ENCODE data around the gene AP1AR. TPM values are rescaled to one million over a fixed set of nuclear protein-coding genes. Genes with fewer than 3 reads are reported as not detected.

The AP1AR gene
- total and polyA plus RNA-seq, 2 of the 4 experiments (the other 2 are of a cell fraction): 4.0 to 4.7 TPM

- TF ChIP-seq MAFK (IDR thresholded peaks at IDR 0.05; ENCODE audit: low read depth, low read length) (no peak), RAD21 (IDR thresholded peaks at IDR 0.05; ENCODE audit: low read length) (peak; percentile 32; the same call in 1 of the 2 replicates)
These were observed 17.0 kb upstream of the AP1AR start (continued) for GRCh38 chr4:112214390-112215264.

GRCh38 chr4:112219826-112220366, 11.7 kb upstream of the AP1AR start:
- H2BK20ac ChIP-seq (ENCODE audit: low read depth, low read length): no peak overlapping the region
- no peak overlapping the region for H3K56ac ChIP-seq (ENCODE audit: extremely low read depth, insufficient read depth, low read length)
- no peak overlapping the region for H2AK9ac ChIP-seq (replicated peaks; ENCODE audit: low read depth, low read length, poor library complexity)
- H4K20me1 ChIP-seq (ENCODE audit: insufficient read depth, low read length): no peaks in the 10 kb centered on the region
- H2BK5ac ChIP-seq (ENCODE audit: low read depth, low read length, poor library complexity, severe bottlenecking): no peak overlapping the region
- H3K4me1 ChIP-seq (ENCODE audit: control insufficient read depth, insufficient read depth, low read length): no peaks in the 10 kb centered on the region
- intact Hi-C loops (cut with micrococcal nuclease) (no loop called here), in situ Hi-C loops (cut with MboI; ENCODE audit: low sequenced_read_pairs) (no loop called here), dilution Hi-C loops (cut with HindIII; ENCODE audit: low sequenced_read_pairs, unreplicated experiment) (no loop called here)
- no peak overlapping the region for H3K4ac ChIP-seq (ENCODE audit: low read depth, low read length)
- no peak overlapping the region for H3K27ac ChIP-seq (ENCODE audit: insufficient read depth, low read length)
- H2BK15ac ChIP-seq (ENCODE audit: low read depth, low read length): no peak overlapping the region
- H2AFZ ChIP-seq (replicated peaks; ENCODE audit: low read length, poor library complexity): peak overlapping the region; percentile 38
- no peak overlapping the region for H4K8ac ChIP-seq (ENCODE audit: low read depth in 2 of 2, low read length in 2 of 2)
- H3K4me3 ChIP-seq (ENCODE audit: insufficient read depth, low read depth, low read length): no peak overlapping the region
- no peaks in the 10 kb centered on the region for H3K9me1 ChIP-seq (ENCODE audit: insufficient read depth, low read length)
- no peaks in the 10 kb centered on the region for H3K9me3 ChIP-seq (ENCODE audit: control insufficient read depth, insufficient read depth, low read length)
- no peaks in the 10 kb centered on the region for H3K36me3 ChIP-seq (ENCODE audit: control insufficient read depth, insufficient read depth, low read length)
- DNase-seq (no peak), ATAC-seq (ENCODE audit: low read depth) (no peak)
- H2AK5ac ChIP-seq (ENCODE audit: low read depth, low read length): no peak overlapping the region
- no peak overlapping the region for H3K23ac ChIP-seq (ENCODE audit: low read depth, low read length)
- no TSS peak for BruUV-seq (replicated peaks)
- no peaks in the 10 kb centered on the region for H3K79me1 ChIP-seq (ENCODE audit: low read depth in 1 of 2, low read length in 2 of 2)
- H3K27me3 ChIP-seq (ENCODE audit: control insufficient read depth, insufficient read depth, low read length): no peaks in the 10 kb centered on the region
- H4K5ac ChIP-seq (ENCODE audit: low read depth, low read length): no peak overlapping the region
- H4K91ac ChIP-seq (ENCODE audit: insufficient read depth, low read depth, low read length): no peak overlapping the region
- CTCF ChIA-PET: interaction anchor here (0.6 kb wide), 1 partner anchor 299 kb away, joined by 5 read pairs; no protein-coding TSS in a partner anchor
- 93% methylated on average over 7 of the region's 7 CpGs; no CpG with 5 or more reads in 1 of the 2 experiments for WGBS, 2 experiments (ENCODE audit: extremely low coverage in 2 of 2, insufficient read length in 1 of 2)
- H3K14ac ChIP-seq (replicated peaks; ENCODE audit: low read depth, low read length): no peak overlapping the region
- H3K18ac ChIP-seq (ENCODE audit: low read depth, low read length): no peak overlapping the region
- POLR2A ChIA-PET (ENCODE audit: unreplicated experiment): no interaction called here
- H3K9ac ChIP-seq (ENCODE audit: low read depth, low read length): no peak overlapping the region
- no peak overlapping the region for H3K4me2 ChIP-seq (ENCODE audit: low read depth, low read length)
- H2BK120ac ChIP-seq (ENCODE audit: low read depth, low read length): no peak overlapping the region
- TF ChIP-seq RCOR1 (IDR thresholded peaks at IDR 0.05; ENCODE audit: insufficient replicate concordance, low read length) (no peak), POLR2A (IDR thresholded peaks at IDR 0.05; ENCODE audit: low read depth, low read length) (no peak), NFE2L2 (IDR thresholded peaks at IDR 0.05; ENCODE audit: low read depth, low read length) (no peak), ELK1 (IDR thresholded peaks at IDR 0.05; ENCODE audit: borderline replicate concordance, low read depth, low read length) (no peak), MXI1 (IDR thresholded peaks at IDR 0.05; ENCODE audit: borderline replicate concordance, low read depth, low read length) (no peak), RAD21 (IDR thresholded peaks at IDR 0.05; ENCODE audit: low read length) (no peak), FOS (IDR thresholded peaks at IDR 0.05; ENCODE audit: low read depth, low read length) (no peak), CTCF (conservative IDR thresholded peaks at IDR 0.05; ENCODE audit: low read depth, low read length) (no peak), CHD1 (IDR thresholded peaks at IDR 0.05; ENCODE audit: low read depth, low read length) (no peak), MAFK (IDR thresholded peaks at IDR 0.05; ENCODE audit: low read depth, low read length) (no peak), MAZ (IDR thresholded peaks at IDR 0.05; ENCODE audit: borderline replicate concordance, low read depth, low read length) (no peak), SMC3 (IDR thresholded peaks at IDR 0.05; ENCODE audit: low read depth, low read length) (no peak), BHLHE40 (IDR thresholded peaks at IDR 0.05; ENCODE audit: low read depth, low read length) (no peak)

Data from IMR-90 (cell line).